ENCODE measurements around the gene SMURF1. TPM values are rescaled to one million over a fixed set of nuclear protein-coding genes. Genes with fewer than 3 reads are reported as not detected.
"Not testable (repeated sequence)": the region's sequence is repeated elsewhere in the genome, so short reads cannot be mapped to it uniquely, and the experiment has no call there.

The SMURF1 gene
- total RNA-seq, 1 donor from 2014 or later, result 44.7 TPM

DNA sequence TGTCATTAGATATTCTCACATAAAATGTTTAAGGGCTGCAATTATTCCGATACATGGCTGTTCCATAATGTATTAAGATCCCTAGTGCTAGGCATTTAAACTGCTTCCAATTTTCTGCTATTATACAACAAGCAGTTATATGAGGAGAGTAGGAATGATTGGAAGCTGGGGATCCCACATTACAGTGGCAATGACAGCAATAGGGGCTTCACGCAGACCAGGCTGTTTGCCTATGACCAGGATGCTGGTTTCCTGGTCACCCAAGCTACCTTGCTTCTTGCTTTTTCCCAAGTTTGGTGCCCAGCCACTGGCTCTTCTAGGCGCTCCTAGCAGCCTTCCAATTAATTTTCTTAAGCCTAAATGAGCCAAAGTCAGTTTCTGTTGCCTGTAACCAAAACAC, 39.3 kb downstream of the SMURF1 start:
- Histone ChIP-seq H3K4me2 (ENCODE audit: low read length) (no peak overlapping the region), H3K9me3 (ENCODE audit: insufficient read depth, low read depth, low read length) (no peaks in the 10 kb centered on the region), H3K9ac (ENCODE audit: low read length) (no peak overlapping the region), H3K36me3 (ENCODE audit: insufficient read depth, low read length) (no peaks in the 10 kb centered on the region), H3K27ac (ENCODE audit: low read depth, low read length) (no peak overlapping the region), H3K79me2 (ENCODE audit: insufficient read depth, low read length) (peaks cover 98% of the 10 kb centered on the region), H3K27me3 (ENCODE audit: insufficient read depth, low read length) (no peaks in the 10 kb centered on the region), H2AFZ (ENCODE audit: low read depth, low read length) (no peak overlapping the region), H3K4me1 (ENCODE audit: insufficient read depth, low read length) (peaks cover 48% of the 10 kb centered on the region), H3K4me3 (ENCODE audit: insufficient read depth, low read depth, low read length) (no peak overlapping the region), H4K20me1 (ENCODE audit: insufficient read depth, low read length) (peaks cover 79% of the 10 kb centered on the region)
- Mint-ChIP-seq H3K4me3 (ENCODE audit: unreplicated experiment) (no peak overlapping the region), H3K9me3 (ENCODE audit: unreplicated experiment) (no peaks in the 10 kb centered on the region), H3K27me3 (ENCODE audit: low read depth, unreplicated experiment) (no peaks in the 10 kb centered on the region), H3K4me1 (ENCODE audit: low read depth, unreplicated experiment) (peaks cover 47% of the 10 kb centered on the region), H3K27ac (ENCODE audit: unreplicated experiment) (no peak overlapping the region), H3K36me3 (ENCODE audit: low read depth, unreplicated experiment) (peaks cover 1% of the 10 kb centered on the region)
- DNase-seq (ENCODE audit: low read depth), result no peak
- TF ChIP-seq EZH2 (IDR thresholded peaks at IDR 0.05; ENCODE audit: insufficient read depth, low read length), result no peak
- TF ChIP-seq, protein P1, sequence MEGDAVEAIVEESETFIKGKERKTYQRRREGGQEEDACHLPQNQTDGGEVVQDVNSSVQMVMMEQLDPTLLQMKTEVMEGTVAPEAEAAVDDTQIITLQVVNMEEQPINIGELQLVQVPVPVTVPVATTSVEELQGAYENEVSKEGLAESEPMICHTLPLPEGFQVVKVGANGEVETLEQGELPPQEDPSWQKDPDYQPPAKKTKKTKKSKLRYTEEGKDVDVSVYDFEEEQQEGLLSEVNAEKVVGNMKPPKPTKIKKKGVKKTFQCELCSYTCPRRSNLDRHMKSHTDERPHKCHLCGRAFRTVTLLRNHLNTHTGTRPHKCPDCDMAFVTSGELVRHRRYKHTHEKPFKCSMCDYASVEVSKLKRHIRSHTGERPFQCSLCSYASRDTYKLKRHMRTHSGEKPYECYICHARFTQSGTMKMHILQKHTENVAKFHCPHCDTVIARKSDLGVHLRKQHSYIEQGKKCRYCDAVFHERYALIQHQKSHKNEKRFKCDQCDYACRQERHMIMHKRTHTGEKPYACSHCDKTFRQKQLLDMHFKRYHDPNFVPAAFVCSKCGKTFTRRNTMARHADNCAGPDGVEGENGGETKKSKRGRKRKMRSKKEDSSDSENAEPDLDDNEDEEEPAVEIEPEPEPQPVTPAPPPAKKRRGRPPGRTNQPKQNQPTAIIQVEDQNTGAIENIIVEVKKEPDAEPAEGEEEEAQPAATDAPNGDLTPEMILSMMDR (IDR thresholded peaks at IDR 0.05; ENCODE audit: insufficient read depth, low read depth, low read length), result no peak
- no peak for FAIRE-seq

DNA sequence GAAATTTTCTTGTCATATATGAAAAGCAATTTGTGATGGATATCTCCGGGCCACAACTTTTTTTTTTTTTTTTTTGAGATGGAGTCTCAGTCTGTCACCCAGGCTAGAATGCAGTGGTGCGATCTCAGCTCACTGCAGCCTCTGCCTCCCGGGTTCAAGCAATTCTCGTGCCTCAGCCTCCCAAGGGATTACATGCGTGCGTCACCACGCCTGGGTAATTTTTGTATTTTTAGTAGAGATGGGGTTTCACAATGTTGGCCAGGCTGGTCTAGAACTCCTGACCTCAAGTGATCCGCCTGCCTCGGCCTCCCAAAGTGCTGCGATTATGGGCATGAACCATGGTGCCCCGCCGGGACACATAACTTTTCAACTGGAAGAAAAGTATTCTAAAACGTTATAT, 40.1 kb downstream of the SMURF1 start:
- H3K4me2 ChIP-seq (ENCODE audit: low read length), result peak overlapping the region; percentile 61
- peak overlapping the region; percentile 5 for H3K27ac Mint-ChIP-seq (ENCODE audit: unreplicated experiment)
- H3K4me1 Mint-ChIP-seq (ENCODE audit: low read depth, unreplicated experiment), result peaks cover 44% of the 10 kb centered on the region

DNA sequence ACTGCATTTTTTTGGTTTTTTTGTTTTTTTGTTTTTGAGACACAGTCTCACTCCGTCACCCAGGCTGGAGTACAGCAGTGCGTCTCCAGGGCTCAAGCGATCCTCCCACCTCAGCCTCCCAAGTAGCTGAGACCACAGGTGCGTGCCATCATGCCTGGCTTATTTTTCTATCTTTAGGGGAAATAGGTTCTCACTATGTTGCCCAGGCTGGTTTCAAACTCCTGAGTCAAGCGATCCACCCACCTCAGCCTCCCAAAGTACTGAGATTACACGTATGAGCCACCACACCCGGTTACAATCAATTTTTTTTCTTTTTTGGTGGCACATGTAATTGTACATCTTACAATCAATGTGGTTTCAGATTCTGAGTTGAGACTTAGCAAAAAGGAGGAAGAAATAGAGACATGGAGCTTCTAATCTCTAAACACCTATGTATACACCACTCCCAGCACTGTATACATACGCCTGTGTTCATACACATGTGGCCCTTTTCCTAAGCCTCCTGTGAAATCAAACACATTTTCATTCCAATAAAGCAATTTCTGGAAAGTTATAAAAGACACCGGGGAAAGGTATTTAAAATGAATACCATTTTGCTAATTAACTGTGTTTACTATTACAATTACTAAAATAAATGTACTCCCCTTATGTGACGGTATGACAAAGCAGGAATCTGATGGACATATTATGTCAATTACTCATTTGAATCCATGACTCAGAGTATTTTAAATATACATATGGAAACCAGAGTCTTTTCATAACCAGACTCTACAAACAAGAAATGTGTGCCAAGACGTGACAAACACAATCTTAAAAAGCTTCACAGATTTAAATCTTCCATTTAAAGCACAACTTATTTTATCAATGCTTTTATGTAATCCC, 40.9 kb downstream of the SMURF1 start:
- Histone ChIP-seq H3K27ac (ENCODE audit: low read depth, low read length) (peak overlapping the region; percentile 74), H3K9me3 (ENCODE audit: insufficient read depth, low read depth, low read length) (no peaks in the 10 kb centered on the region), H2AFZ (ENCODE audit: low read depth, low read length) (no peak overlapping the region), H3K36me3 (ENCODE audit: insufficient read depth, low read length) (no peaks in the 10 kb centered on the region), H3K4me1 (ENCODE audit: insufficient read depth, low read length) (peaks cover 38% of the 10 kb centered on the region), H3K4me3 (ENCODE audit: insufficient read depth, low read depth, low read length) (no peak overlapping the region), H3K9ac (ENCODE audit: low read length) (peak overlapping the region; percentile 43), H3K4me2 (ENCODE audit: low read length) (peak overlapping the region; percentile 61), H3K79me2 (ENCODE audit: insufficient read depth, low read length) (peaks cover 100% of the 10 kb centered on the region), H4K20me1 (ENCODE audit: insufficient read depth, low read length) (peaks cover 83% of the 10 kb centered on the region), H3K27me3 (ENCODE audit: insufficient read depth, low read length) (no peaks in the 10 kb centered on the region)
- Mint-ChIP-seq H3K36me3 (ENCODE audit: low read depth, unreplicated experiment) (no peaks in the 10 kb centered on the region), H3K4me3 (ENCODE audit: unreplicated experiment) (no peak overlapping the region), H3K27ac (ENCODE audit: unreplicated experiment) (peak overlapping the region; percentile 62), H3K9me3 (ENCODE audit: unreplicated experiment) (no peaks in the 10 kb centered on the region), H3K27me3 (ENCODE audit: low read depth, unreplicated experiment) (no peaks in the 10 kb centered on the region), H3K4me1 (ENCODE audit: low read depth, unreplicated experiment) (peaks cover 47% of the 10 kb centered on the region)
- DNase-seq (ENCODE audit: low read depth) (peak; percentile 70), FAIRE-seq (peak; percentile 9)
- TF ChIP-seq, protein P1 (IDR thresholded peaks at IDR 0.05; ENCODE audit: insufficient read depth, low read depth, low read length), result no peak
- no peak for TF ChIP-seq EZH2 (IDR thresholded peaks at IDR 0.05; ENCODE audit: insufficient read depth, low read length)

More for the DNA sequence above, 40.1 kb downstream of the SMURF1 start:
- not testable (repeated sequence) for H2AFZ ChIP-seq (ENCODE audit: low read depth, low read length); H3K36me3 ChIP-seq (ENCODE audit: insufficient read depth, low read length); H3K4me3 Mint-ChIP-seq (ENCODE audit: unreplicated experiment); H3K27me3 ChIP-seq (ENCODE audit: insufficient read depth, low read length); H3K27me3 Mint-ChIP-seq (ENCODE audit: low read depth, unreplicated experiment); H3K9me3 ChIP-seq (ENCODE audit: insufficient read depth, low read depth, low read length); H3K36me3 Mint-ChIP-seq (ENCODE audit: low read depth, unreplicated experiment); H3K9me3 Mint-ChIP-seq (ENCODE audit: unreplicated experiment); DNase-seq (ENCODE audit: low read depth); FAIRE-seq; H3K4me3 ChIP-seq (ENCODE audit: insufficient read depth, low read depth, low read length)
- Histone ChIP-seq H3K79me2 (ENCODE audit: insufficient read depth, low read length) (peaks cover 100% of the 10 kb centered on the region), H3K4me1 (ENCODE audit: insufficient read depth, low read length) (peaks cover 41% of the 10 kb centered on the region), H3K27ac (ENCODE audit: low read depth, low read length) (peak overlapping the region; percentile 67), H3K9ac (ENCODE audit: low read length) (peak overlapping the region; percentile 31), H4K20me1 (ENCODE audit: insufficient read depth, low read length) (peaks cover 80% of the 10 kb centered on the region)
